ENCODE results near the gene C10orf143.
"Not testable (repeated sequence)": the region's sequence is repeated elsewhere in the genome, so short reads cannot be mapped to it uniquely, and the experiment has no call there.

C10orf143 gene

DNA sequence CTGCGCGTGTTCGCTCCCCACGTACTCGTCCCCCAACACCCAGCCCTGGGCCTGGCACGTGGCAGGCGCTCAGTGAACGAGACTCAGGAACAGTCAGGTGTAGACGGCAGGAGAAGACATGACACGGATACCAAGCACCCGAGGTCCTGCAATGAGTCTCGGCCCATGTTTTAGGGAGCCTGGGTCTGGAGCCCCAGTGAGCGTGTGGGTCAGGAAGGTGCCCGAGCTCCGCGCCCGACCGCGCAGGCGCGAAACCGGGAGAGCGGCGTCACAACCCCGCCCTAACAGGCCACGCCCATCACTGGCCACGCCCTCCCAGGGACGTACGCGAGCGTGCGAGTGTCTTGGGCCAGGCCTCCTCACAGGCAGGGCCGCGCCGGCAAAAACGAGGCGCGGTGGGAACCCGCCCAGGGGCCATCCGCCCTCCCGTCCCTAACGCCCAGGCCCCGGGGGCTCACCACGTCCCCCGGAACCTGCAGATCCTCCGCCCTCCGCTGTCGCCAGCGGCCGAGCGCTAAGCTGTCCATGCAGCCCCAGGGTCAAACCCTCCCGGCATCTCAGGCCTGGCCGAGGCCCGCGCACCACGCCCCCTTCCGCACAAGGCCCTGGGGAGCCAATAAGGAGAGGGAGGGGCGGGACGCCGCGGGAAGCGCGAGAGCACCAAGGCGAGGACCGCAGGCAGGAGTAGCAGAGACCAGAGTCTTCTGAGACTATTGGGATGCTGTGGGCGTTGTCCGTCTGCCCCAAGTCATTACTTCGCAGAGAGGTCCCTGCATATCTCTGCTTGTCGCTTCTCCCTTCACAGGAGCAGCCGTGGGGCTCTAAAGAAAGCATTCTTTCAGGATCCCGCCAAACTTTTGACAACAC, at the start of gene C10orf143:
TSS of gene C10orf143 (minus strand) at position 585 of the 867 bp plus-strand sequence. CDS start at position 527, 58 bp downstream.
- DNase-seq, result peak; percentile 79 to 100 (median 97)

DNA sequence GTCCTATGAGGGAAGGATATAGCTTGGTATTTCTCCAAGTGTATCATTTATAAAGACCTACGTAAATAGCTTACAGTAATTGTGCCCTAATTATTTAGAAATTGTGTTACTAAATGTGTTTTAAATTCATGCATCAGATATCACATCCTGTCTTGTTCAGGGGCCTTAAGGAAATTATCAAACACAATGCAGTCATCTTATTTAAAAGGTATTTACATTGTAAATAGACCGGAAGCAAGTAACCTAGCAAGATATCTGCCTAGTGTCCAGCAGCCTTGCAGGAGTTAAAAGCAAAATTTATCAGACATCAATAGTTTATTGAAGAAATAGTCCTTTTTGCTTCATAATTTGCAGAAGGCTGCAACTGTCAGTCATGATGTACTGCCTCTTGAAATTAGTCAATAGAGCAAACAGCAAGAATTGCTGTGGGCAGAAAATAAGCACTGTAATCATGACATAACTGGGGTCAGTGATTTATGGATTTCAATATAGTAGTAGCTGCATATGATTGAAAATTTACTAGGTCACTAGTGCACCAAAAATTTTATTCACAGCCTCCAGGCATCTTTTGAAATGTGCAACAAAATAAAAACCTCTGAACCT, 48.7 kb upstream of the C10orf143 start:
- DNase-seq, result no peak

DNA sequence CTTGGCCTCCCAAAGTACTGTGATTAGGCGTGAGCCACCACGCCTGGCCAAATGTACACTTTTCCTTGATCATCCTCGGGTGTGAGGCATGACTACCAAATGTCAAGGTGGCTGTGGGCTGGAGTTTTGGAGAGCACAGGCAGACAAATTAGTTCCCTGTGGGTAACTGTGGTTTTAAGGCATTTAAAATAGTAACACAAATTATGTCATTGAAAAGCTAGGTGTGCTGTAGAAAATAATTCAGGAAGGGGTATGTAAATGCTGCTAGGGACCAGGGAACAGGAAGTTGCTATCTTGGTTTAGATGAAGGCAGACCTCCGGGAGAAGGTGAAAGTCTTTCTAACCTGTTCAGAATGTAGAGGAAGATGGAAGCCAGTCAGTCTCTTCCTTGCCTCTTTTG, 35.4 kb upstream of the C10orf143 start:
- DNase-seq, result no peak

DNA sequence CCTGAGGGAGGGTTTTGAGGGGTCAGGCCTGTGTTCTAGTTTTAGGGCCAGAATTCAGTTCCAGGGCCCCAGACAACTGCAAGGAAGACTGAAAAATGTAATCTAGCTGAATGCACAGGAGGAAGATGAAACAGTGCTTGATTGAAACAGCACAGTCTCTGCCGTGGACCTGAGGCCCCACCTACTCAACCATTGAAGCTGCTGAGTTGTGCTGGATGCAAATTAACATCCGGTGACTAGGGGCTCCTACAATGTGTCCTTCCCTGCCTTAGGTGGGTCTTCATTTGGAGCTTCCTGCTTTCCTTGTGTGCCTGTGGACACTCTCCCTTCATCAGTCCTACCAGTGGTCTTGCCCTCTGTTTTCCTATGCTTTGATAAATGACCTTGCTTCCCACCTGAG, 31.2 kb upstream of the C10orf143 start:
- no peak for DNase-seq

DNA sequence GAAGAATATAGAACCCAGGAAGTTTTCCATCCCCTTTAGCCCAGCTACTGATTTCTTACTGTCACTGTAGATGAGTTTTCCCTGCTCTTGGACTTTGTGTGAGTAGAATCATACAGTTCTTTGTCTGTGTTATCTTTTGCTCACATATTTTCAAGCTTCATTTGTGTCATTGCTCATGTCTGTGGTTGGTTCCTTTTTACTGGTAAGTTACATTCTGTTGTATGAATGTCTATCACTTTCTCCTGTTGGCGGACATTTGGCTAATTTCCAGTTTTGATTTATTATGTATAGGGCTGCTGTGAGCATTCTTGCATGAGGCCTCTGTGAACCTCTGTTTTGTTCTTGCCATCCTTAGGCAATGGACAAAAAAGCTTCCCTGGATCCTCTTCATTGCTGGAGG, 30.8 kb upstream of the C10orf143 start:
- no peak for DNase-seq

DNA sequence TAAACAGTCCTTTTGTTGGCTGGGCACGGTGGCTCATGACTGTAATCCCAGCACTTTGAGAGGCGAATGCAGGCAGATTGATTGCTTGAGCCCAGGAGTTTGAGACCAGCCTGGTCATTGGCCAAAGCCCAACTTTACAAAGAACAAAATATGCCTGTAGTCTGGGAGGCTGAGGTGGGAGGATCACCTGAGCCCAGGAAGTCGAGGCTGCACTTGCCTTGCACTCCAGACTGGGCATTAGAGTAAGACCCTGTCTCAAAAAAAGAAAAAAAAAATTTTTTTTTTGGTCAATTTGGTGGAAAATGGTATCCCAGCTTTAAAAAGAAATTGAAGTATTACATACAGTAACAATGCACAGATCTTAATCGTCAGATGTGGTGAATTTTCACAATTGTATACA, 30.4 kb upstream of the C10orf143 start:
- DNase-seq, result no peak

DNA sequence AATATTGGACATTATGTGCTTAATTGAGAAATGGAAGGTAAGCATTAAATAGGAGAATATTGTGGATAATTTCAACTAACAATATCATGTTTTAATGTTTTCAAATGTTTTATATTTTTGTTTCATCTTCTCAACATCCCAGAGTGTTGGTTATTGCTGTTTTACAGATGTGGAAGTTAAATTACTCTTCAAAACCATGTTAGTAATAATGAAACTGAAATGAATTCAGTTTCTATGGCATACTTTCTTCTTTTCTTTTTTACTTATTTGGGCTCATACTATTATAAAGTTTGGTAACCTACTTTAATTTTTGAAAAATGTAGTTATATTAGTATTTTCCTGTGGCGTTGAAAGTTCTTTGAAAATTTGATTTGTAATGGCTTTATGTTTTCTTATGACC, 29.8 kb upstream of the C10orf143 start:
- DNase-seq, result no peak

DNA sequence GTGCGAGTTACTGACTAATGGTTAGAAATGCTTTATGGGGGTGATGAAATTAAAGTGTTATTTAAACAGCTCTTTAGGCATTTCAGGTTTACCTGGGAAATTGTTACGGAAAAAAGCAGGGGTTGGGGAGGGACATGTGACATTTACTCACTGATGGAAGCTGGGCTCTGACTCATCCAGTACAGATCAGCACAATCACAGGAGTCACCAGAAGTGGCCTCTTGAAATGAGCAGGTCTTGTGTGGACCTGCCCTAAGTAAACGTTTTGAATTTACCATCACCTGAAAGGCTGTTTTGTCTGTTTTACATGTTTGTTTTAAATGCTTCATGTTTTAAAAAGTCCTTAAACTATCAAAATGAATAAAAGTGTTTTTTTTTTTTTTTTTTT, 27.8 kb upstream of the C10orf143 start:
- DNase-seq, result no peak

DNA sequence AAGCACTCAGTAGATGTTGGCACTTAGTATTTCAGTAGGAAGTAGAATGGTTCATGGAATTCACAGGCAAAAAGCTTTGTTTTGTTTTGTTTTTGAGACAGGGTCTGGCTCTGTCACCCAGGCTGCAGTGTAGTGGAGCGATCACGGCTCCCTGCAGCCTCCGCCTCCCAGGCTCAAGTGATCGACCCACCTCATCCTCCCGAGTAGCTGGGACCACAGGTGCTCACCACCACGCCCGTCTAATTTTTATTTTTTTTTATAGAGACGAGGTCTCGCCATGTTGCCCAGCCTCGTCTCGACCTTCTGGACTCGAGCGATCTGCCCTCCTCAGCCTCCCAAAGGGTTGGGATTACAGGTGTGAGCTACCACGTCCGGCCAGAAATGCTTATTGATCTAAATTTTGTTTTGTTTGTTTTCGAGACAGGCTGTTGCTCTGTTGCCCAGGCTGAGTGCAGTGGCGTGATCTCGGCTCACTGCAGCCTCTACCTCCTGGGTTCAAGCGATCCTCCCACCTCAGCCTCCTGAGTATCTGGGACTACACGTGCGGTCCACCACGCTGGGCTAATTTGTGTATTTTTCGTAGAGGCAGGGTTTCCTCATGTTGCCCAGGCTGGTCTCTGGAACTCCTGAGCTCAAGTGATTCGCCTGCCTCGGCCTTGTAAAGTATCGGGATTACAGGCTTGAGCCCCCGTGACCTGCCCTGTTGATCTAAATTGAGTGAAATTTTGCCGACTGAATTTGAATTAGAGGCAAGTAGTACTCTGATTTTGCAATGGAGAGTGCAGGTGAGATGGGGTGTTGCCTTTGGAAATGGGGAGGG, 27.2 kb upstream of the C10orf143 start:
- DNase-seq, result no peak

DNA sequence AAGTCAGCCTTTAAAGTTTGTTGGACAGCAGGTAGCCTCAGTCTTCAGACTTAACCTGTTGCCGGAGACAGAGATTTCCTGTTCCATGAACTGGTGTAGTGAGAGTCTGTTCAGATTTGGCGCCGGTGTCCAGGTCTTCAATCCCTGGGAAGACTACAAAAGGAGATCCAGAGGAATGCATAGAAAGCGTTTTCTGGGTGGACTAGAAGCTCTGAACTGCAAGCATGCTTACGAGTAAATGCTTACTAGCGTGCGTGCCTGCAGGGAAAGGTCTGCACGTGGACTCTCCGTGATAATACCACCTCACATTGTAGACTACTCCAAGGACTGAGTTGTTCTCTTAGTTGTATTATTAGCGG, 26.4 kb upstream of the C10orf143 start:
- peak in 1 of 58 donors; percentile 32 for DNase-seq

DNA sequence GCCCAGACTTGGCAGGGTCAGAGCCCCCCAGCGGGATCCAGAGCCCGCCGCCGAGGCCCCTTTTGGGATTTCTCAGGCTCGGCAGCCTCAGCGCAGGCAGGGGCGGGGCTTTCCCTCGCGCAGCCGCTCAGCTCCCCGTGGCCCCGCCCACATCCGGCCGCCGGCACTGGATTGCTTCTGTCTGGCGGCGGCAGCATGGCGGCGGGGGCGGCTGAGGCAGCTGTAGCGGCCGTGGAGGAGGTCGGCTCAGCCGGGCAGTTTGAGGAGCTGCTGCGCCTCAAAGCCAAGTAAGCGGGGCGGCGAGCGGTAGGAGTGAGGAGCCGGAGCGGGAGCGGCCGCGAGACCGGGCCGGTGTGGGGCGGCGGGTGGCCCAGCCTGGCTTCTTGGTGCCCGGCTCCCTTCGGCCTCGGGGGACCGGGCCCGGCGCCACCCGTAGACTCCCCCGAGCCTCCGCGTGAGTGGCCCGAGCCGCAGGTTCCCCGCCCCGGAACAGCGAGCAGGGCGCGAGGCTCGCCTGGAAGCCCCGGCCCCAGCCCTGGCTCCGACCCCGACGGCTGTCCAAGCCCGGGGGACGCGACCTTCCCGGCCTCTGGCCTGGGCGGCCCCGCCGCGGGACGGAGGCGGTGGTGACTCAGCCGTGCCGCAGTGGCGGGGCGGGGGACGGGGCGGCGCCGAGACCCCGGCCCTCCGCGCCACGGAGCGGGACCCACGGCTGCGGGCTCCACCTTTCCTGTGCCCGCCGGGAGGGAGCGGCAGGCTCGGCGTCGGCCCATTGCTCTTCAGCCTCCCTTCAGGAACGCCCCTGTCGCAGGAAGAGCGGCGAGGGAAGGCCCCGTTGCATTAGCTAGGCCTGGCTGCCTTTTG, 25.8 kb upstream of the C10orf143 start, which contains the start of gene GLRX3:
TSS of gene GLRX3 (plus strand) at position 166 of the 864 bp plus-strand sequence. CDS start at position 196, 30 bp downstream.
- peak; percentile 24 to 92 (median 73) for DNase-seq

DNA sequence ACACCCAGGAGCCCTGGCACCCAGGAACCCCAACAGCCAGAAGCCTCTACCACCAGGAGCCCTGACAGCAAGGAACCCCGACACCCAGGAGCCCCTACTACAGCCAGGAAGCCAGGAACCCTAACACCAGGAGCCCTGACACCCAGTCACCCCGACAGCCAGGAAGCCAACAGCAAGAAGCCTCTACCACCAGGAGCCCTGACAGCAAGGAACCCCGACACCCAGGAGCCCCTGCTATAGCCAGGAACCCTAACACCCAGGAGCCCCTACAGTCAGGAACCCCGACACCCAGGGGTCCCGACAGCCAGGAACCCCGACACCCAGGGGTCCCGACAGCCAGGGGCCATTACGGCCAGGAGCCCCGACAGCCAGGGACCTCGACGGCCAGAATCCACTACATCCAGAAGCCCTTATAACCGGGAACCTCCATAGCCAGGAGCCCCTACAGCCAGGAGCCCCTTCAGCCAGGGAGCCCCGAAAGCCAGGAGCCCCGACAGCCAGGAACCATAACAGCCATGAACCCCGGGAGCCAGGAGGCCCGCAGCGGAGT, 25.1 kb upstream of the C10orf143 start:
- DNase-seq, result peak in 5 of 58 donors; percentile 34 to 46 (median 39)

DNA sequence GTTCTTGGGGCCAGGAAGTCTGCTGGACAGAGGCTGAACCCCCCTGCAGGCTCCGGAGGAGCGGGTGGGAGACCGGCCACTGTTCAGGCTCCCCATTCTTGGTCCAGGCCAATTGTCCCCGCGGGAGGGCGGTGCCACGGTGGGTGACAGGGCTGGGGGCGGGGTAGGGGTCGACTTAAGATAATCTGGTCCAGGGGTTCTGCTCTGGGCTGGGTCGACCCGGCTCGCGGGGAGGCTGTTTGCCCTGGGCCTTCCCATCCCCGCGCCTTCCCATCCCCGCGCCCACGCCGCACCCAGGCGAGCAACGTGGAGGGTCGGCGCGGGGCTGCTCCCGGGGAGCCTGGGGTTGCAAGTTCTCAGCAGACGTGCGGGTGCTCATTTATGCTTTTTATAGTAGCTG, 18.3 kb upstream of the C10orf143 start:
- DNase-seq, result no peak

DNA sequence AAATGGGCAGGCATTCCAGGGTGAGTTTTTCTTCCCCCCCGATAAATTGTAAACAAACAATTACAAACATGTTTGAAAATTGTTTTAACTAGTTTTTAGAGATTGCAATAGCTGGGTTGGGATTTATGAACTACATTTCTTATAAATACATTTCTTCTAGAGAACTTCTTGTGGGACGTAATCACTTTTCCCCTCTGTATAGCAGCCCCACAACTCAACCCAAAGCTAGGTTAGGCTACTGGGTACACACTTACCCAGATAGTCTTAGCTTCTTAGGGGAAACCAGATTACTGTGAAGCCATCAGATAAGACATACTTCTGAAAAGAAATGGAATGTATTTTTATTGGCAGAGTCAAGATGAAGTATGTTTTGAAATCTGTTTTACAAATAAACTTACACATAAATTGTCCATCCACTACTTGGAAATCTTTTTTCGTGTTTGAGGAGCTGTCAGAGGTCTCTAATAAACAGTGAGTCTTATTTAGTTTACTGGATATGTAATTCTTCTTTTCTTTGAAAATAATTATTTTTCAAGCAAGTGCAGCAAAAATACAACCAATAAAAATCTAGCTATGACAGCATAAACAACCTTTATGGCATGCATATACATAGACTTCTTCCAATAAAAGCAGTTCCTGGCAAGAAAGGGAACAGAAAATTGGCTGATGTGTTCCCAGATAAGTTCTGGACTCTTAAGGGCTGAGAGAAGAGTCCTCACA, 17.6 kb upstream of the C10orf143 start:
- no peak for DNase-seq

DNA sequence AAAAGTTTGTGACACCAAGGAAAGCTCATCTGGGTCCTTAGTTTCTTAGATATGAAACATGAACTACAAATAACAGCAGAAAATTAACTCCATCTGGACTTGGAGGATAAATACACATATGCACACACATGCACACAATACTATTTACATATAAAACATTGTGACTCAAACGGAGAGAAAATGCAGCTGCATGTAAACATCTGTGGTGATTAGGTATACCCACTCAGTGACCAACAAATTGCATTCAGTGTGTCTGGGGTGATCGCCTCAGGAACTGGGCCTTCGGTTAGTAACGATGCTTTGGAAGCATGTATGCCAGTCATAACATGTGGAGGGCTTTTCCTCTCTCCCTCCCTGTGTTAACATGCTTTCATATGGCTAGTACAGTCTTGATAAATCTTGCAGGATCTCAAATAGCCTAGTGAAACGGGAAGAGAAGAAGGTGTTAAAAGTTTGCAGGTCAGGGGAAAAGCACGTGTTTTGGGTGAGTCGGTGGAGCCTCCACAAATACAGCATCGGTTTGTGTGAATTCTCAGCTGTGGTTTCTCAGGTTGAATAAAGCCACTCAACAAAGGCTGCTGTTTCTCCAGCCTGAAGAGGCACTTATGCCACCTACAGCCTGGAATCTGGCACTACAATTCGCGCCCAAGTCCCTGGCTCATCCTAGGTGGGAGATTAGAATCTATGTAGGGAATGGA, 16.9 kb upstream of the C10orf143 start:
- peak in 42 of 58 donors; percentile 7 to 68 (median 26) for DNase-seq

DNA sequence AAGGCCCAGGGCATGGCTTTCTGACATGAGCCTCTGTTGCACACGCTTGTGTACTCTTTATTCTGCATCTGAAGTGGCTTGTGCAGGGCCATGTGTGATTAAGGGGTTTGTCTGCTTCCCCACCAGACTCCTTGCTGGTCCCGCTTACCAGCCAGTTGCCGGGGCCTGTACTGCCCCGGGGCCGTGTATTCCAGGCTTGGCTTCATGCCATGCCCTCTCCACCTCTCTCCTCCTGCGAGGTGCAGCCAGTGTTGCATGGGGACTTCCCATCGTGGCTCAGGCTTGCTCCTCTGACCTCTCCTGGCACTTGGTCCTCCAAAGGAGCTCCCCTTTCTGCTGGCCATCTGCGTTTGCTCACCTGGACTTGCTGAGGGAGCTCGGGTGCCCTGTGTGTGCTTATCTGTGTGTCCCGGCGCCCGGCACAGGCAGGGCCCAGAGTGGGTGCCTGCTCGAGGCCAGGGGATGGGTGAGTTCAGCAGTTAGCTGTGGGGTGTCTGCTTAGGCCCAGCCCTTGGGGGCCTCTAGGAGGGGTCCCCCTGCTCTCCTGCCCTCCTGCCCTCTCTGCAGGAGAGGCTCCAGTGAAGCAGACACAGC, 11.0 kb upstream of the C10orf143 start:
- DNase-seq, result no peak

DNA sequence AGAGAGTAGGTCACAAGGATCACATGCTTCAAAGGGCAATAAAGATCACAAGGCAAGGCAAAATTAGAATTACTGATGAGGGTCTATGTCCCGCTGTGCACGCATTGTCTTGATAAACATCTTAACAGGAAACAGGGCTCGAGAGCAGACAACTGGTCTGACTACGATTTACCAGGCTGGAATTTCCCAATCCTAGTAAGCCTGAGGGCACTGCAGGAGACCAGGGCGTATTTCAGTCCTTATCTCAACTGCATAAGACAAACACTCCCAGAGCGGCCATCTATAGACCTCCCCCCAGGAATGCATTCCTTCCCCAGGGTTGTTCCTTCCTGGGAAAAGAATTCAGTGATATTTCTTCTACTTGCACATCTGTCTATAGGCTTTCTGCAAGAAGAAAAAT, 6.9 kb upstream of the C10orf143 start:
- not testable (repeated sequence) for DNase-seq

DNA sequence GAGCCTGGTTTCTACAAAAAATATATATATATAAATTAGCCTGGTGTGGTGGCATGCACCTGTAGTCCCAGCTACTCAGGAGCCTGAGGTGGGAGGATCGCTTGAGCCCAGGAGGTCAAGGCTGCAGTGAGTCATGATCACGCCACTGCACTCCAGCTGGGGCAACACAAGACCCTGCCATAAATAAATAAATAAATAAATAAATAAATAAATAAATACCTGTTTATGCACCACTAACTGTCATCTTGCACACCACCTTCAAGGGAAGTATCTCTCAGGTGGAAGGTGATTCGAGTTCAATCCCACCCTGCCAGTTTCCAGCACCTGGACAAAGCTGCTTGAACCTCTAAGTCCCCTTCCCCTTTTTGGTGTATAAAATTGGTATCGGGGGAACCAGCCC, 6.3 kb upstream of the C10orf143 start:
- not testable (repeated sequence) for DNase-seq

DNA sequence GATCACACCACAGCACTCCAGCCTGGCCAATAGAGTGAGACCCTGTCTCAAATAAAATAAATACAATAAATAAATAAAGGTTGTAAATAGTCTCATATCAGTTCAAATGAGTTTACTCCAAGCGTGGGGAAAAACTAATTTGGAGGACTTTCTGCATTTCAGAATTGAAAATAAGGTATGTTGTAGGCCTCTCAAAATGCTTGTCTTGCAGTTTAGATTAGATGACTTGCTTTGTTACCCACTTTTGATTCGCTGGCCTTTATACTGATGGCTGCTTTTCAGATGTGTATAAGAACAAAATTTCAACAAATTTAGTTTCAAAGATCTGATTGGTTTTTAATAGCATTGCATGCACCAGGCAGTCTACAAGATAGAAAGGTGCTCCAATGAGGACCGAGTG, 2.2 kb upstream of the C10orf143 start:
- no peak for DNase-seq
